ENCODE data around the gene IDE.

Gene IDE

GRCh38 chr10:92562424-92562823 lies 11.5 kb downstream of the IDE start:
- DNase-seq, result no peak

DNA sequence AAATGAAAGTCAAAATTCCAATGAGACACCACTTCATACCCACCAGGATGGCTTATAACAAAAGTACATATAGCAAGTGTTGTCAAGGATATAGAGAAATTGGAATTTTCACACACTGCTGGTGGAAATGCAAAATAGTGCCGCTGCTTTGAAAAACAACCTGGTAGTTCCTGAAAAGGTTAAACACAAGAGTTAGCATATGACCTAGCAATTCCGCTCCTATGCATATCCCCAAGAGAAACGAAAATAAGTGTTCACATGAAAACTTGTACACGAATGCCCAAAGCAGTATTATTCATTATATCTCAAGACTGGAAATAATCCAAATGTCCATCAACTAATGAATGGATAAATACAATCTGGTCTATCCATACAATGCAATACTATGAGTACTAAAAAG lies 14.8 kb downstream of the IDE start:
- DNase-seq, result no peak

DNA sequence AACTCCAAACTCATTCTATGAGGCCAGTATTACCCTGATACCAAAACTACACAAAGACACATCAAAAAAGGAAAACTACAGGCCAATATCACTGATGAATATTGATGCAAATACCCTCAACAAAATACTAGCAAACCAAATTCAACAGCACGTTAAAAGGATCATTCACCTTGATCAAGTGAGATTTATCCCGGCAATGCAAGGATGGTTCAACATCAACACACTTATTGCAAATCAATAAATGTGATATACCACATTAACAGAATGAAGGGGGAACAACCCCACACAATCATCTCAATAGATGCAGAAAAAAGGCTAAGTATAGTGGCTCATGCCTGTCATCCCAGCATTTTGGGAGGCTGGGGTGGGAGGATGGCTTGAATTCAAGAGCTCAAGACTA lies 19.9 kb downstream of the IDE start:
- no peak for DNase-seq

GRCh38 chr10:92552310-92552709 lies 21.6 kb downstream of the IDE start:
- DNase-seq, result no peak

GRCh38 chr10:92550924-92551323 lies 23.0 kb downstream of the IDE start:
- no peak for DNase-seq

- no peak for DNase-seq
Observed at GRCh38 chr10:92547676-92548075, 26.2 kb downstream of the IDE start.

DNA sequence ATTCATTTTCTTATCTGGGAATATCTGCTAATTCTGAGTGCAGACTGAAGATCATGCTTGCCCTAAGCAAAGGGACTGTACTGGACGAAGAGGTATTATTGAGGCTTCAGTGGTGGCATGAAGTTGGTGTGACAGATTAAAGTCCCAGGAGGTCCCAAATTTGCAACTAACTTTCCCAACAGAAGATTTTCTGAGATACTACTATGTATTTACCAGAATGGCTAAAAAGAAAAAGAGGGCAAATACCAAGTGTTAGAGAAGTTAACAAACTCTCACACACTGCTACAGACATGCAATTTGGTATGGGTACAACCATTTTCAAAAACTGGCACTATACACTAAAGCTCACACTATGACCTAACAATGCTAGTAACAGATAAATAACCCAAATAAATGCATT lies 28.3 kb downstream of the IDE start:
- no peak for DNase-seq

- no peak for DNase-seq
Observed at GRCh38 chr10:92544296-92544695, 29.6 kb downstream of the IDE start.

DNA sequence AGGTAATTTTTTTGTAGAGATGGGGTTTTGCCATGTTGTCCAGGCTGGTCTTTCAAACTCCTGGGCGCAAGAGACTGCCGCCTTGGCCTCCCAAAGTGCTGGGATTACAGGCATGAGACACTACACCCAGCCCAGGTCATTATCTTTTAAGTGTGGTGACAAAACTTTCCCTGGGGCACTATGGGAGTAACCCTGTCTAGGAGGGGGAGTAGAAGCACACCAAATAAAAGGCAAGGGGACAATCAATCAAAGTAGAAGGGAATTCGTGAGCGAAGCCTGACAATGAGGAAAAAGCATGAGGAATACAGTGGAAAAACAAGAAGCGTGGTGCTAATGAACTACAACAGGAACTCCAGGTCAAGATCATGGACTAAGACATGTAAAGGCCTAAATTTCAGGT lies 31.4 kb downstream of the IDE start:
- DNase-seq, result no peak

DNA sequence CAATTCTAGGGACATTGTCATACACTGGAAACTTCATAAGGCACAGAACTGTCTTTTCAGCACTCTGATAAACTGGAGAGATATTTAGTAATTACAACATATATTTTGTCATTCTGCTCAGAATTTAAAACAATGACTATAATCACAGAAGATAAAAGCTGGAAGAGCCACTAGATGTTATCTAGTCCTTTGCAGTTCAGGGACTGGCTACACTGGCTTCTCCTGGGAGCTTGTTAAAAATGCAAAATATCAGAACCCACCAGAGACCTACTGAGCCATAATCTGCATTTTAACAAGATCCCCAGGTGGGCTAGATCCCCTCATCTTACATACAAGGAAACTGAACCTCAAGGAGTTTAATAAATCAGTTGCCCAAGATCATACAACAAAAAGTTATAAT lies 32.3 kb downstream of the IDE start:
- no peak for DNase-seq

- no peak for DNase-seq
Observed at GRCh38 chr10:92538231-92538958, 35.5 kb downstream of the IDE start.

- DNase-seq, result no peak
Observed at GRCh38 chr10:92530891-92531535, 42.9 kb downstream of the IDE start.

- no peak for DNase-seq
Observed at GRCh38 chr10:92530421-92530820, 43.5 kb downstream of the IDE start.

DNA sequence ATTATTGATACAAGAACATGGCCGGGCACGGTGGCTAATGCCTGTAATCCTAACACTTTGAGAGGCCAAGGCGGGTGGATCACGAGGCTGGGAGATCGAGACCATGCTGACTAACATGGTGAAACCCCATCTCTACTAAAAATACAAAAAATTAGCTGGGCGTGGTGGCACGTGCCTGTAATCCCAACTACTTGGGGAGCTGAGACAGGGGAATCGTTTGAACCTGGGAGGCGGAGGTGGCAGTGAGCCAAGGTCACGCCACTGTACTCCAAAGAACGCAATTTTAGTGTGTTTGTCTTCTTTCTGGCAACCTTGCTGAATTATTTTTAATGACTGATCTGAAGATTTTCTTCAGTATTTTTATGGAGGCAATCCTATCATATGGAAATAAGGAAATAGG lies 46.2 kb downstream of the IDE start:
- DNase-seq, result no peak

DNA sequence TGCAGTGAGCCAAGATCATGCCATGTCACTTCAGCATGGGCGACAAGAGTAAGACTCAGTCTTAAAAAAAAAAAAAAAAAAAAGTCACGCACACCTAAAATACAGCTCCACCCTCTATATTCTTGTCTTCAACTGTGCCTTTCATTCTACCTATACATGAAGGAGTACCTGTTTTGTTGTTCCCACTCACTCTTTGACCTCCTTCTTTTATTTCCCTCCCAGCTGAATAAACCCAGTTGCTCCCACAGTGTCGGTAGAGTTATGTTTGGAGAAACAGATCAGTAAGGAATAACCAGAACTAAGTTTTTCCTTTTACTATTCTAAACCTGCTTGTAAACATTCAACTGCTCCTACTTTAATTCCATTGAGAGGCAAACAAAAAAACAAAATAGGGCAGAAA lies 50.3 kb downstream of the IDE start:
- DNase-seq, result no peak

- DNase-seq, result peak; percentile 10
Observed at GRCh38 chr10:92517034-92517655, 56.7 kb downstream of the IDE start.

- DNase-seq, result no peak
Observed at GRCh38 chr10:92508866-92509265, 65.0 kb downstream of the IDE start.

DNA sequence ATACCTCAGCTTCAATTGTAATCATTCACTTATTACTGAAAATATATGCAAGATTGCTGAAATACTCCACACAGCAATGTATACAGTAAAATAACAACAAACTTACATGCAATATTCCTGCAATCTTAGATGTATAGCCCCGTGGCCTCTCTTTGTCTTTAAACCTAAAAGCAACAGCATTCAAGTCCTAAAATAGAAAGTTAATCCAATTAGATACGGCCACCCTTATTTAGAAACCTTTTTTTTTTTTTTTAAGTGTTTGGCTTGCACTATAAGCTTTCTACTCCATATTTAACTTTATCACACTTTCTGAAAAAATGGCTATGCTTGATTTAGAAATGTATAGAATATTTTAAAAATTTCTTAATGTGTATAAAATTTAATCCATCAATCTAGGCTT lies 67.6 kb downstream of the IDE start:
- no peak for DNase-seq

GRCh38 chr10:92505044-92505443 lies 68.8 kb downstream of the IDE start:
- no peak for DNase-seq

- DNase-seq, result no peak
Observed at GRCh38 chr10:92502296-92502808, 71.5 kb downstream of the IDE start.

DNA sequence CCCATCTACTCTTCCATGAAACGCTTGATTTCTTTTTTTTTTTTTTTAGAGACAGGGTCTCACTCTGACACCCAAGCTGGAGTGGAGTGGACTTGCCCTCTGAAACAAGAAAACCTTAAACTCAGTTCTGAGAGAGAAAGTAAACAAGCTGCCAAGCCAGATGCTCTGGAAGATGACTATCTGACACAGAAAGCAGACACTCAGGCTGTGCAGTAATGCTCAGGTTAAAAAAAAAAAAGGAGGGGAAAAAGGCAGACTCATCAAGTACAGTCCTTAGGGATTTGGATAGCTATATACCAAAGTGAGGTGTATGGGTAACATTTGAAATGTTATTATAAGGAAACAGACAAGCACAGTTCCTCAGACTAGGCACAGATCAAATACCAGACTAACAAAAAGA lies 80.5 kb downstream of the IDE start:
- peak; percentile 38 for DNase-seq

GRCh38 chr10:92492748-92493240 lies 81.1 kb downstream of the IDE start:
- DNase-seq, result no peak

GRCh38 chr10:92490387-92490786 lies 83.5 kb downstream of the IDE start:
- no peak for DNase-seq

- no peak for DNase-seq
Observed at GRCh38 chr10:92486637-92487036, 87.3 kb downstream of the IDE start.
